ENCODE results near the gene RGS17.
"Not testable (repeated sequence)": the region's sequence is repeated elsewhere in the genome, so short reads cannot be mapped to it uniquely, and the experiment has no call there.

The RGS17 gene

GRCh38 chr6:152993847-152994246 lies 137.2 kb downstream of the RGS17 start:
- H3K9me3 ChIP-seq (ENCODE audit: severe bottlenecking): no peaks in the 10 kb centered on the region
- peaks cover 78% of the 10 kb centered on the region for H3K36me3 ChIP-seq
- H3K27me3 ChIP-seq (ENCODE audit: insufficient read depth, low read depth, severe bottlenecking): no peaks in the 10 kb centered on the region
- no peak for DNase-seq
- no peak overlapping the region for H3K27ac ChIP-seq
- TF ChIP-seq CTCF (IDR thresholded peaks at IDR 0.05; ENCODE audit: low read depth, low read length): no peak
- no peak overlapping the region for H3K4me3 ChIP-seq (ENCODE audit: low read depth, low read length)

GRCh38 chr6:152993431-152993830 lies 137.7 kb downstream of the RGS17 start:
- Histone ChIP-seq H3K4me3 (ENCODE audit: low read depth, low read length) (no peak overlapping the region), H3K27me3 (ENCODE audit: insufficient read depth, low read depth, severe bottlenecking) (no peaks in the 10 kb centered on the region), H3K36me3 (peaks cover 77% of the 10 kb centered on the region), H3K9me3 (ENCODE audit: severe bottlenecking) (no peaks in the 10 kb centered on the region), H3K27ac (no peak overlapping the region)
- TF ChIP-seq CTCF (IDR thresholded peaks at IDR 0.05; ENCODE audit: low read depth, low read length): peak; percentile 43
- no peak for DNase-seq

- Histone ChIP-seq H3K36me3 (peaks cover 48% of the 10 kb centered on the region), H3K27ac (no peak overlapping the region), H3K4me3 (ENCODE audit: low read depth, low read length) (no peak overlapping the region), H3K9me3 (ENCODE audit: severe bottlenecking) (no peaks in the 10 kb centered on the region), H3K27me3 (ENCODE audit: insufficient read depth, low read depth, severe bottlenecking) (no peaks in the 10 kb centered on the region)
- no peak for DNase-seq
- no peak for TF ChIP-seq CTCF (IDR thresholded peaks at IDR 0.05; ENCODE audit: low read depth, low read length)
Measured at GRCh38 chr6:152986978-152987377, 144.1 kb downstream of the RGS17 start.

GRCh38 chr6:152985300-152985699 lies 145.8 kb downstream of the RGS17 start:
- not testable (repeated sequence) for H3K9me3 ChIP-seq (ENCODE audit: severe bottlenecking); DNase-seq; H3K27me3 ChIP-seq (ENCODE audit: insufficient read depth, low read depth, severe bottlenecking)
- peak overlapping the region; percentile 97; the same call in 1 of the 2 replicates for H3K27ac ChIP-seq
- H3K36me3 ChIP-seq: peaks cover 46% of the 10 kb centered on the region
- H3K4me3 ChIP-seq (ENCODE audit: low read depth, low read length): peak overlapping the region; percentile 81; the same call in 1 of the 2 replicates

- Histone ChIP-seq H3K27me3 (ENCODE audit: insufficient read depth, low read depth, severe bottlenecking) (no peaks in the 10 kb centered on the region), H3K27ac (peak overlapping the region; percentile 97), H3K4me3 (ENCODE audit: low read depth, low read length) (peak overlapping the region; percentile 81), H3K36me3 (peaks cover 48% of the 10 kb centered on the region), H3K9me3 (ENCODE audit: severe bottlenecking) (no peaks in the 10 kb centered on the region)
- DNase-seq: no peak
- no peak for TF ChIP-seq CTCF (IDR thresholded peaks at IDR 0.05; ENCODE audit: low read depth, low read length)
Measured at GRCh38 chr6:152984513-152984872, 146.6 kb downstream of the RGS17 start.

GRCh38 chr6:152983637-152984512 lies 147.2 kb downstream of the RGS17 start:
- no peak for TF ChIP-seq CTCF (IDR thresholded peaks at IDR 0.05; ENCODE audit: low read depth, low read length)
- H3K36me3 ChIP-seq: peaks cover 52% of the 10 kb centered on the region
- peak overlapping the region; percentile 97 for H3K27ac ChIP-seq
- peak overlapping the region; percentile 81 for H3K4me3 ChIP-seq (ENCODE audit: low read depth, low read length)
- no peaks in the 10 kb centered on the region for H3K9me3 ChIP-seq (ENCODE audit: severe bottlenecking)
- peak; percentile 56 for DNase-seq
- no peaks in the 10 kb centered on the region for H3K27me3 ChIP-seq (ENCODE audit: insufficient read depth, low read depth, severe bottlenecking)

Data from WERI-Rb-1 (cell line).